Medulla oblongata (tissue), 1 donor: ENCODE measurements around the gene CDYL2.
A peak's percentile ranks its signal among the peaks of the same experiment; 100 is the strongest.
"Not testable (repeated sequence)": the region's sequence is repeated elsewhere in the genome, so short reads cannot be mapped to it uniquely, and the experiment has no call there.

ENCODE experiments used
- DNase-seq: peaks from one replicate; pipeline ENCODE4 v3.0.0-alpha.2; 2015; ENCODE audit errors: extremely low spot score

CDYL2 gene

GRCh38 chr16:80807906-80808305 is 3.5 kb upstream of the CDYL2 start:
- no peak for DNase-seq

- DNase-seq: no peak
Observed at GRCh38 chr16:80806927-80807340, 2.5 kb upstream of the CDYL2 start.

- no peak for DNase-seq
Observed at GRCh38 chr16:80806289-80806688, 1.9 kb upstream of the CDYL2 start.

GRCh38 chr16:80804056-80804525 is 307 bp downstream of the CDYL2 start:
- no peak for DNase-seq

GRCh38 chr16:80803339-80804055 is 901 bp downstream of the CDYL2 start:
- DNase-seq: no peak

- no peak for DNase-seq
Observed at GRCh38 chr16:80802902-80803301, 1.5 kb downstream of the CDYL2 start.

- DNase-seq: no peak
Observed at GRCh38 chr16:80802138-80802537, 2.3 kb downstream of the CDYL2 start.

GRCh38 chr16:80794071-80794470 is 10.3 kb downstream of the CDYL2 start:
- DNase-seq: no peak

- no peak for DNase-seq
Observed at GRCh38 chr16:80792031-80792430, 12.4 kb downstream of the CDYL2 start.

- no peak for DNase-seq
Observed at GRCh38 chr16:80791411-80791810, 13.0 kb downstream of the CDYL2 start.

GRCh38 chr16:80790751-80791150 is 13.6 kb downstream of the CDYL2 start:
- no peak for DNase-seq

- DNase-seq: no peak
Observed at GRCh38 chr16:80788027-80788426, 16.4 kb downstream of the CDYL2 start.

GRCh38 chr16:80786561-80786960 is 17.8 kb downstream of the CDYL2 start:
- not testable (repeated sequence) for DNase-seq

GRCh38 chr16:80784951-80785350 is 19.4 kb downstream of the CDYL2 start:
- DNase-seq: no peak

GRCh38 chr16:80778703-80779102 is 25.7 kb downstream of the CDYL2 start:
- DNase-seq: no peak

- no peak for DNase-seq
Observed at GRCh38 chr16:80776856-80777255, 27.5 kb downstream of the CDYL2 start.

GRCh38 chr16:80775450-80775849 is 28.9 kb downstream of the CDYL2 start:
- DNase-seq: no peak

- no peak for DNase-seq
Observed at GRCh38 chr16:80766798-80767197, 37.6 kb downstream of the CDYL2 start.

GRCh38 chr16:80759419-80760162 is 44.8 kb downstream of the CDYL2 start:
- no peak for DNase-seq

- DNase-seq: no peak
Observed at GRCh38 chr16:80754476-80754875, 49.9 kb downstream of the CDYL2 start.

GRCh38 chr16:80752541-80752940 is 51.9 kb downstream of the CDYL2 start:
- no peak for DNase-seq

- DNase-seq: peak; percentile 50
Observed at GRCh38 chr16:80751167-80751566, 53.2 kb downstream of the CDYL2 start.

- DNase-seq: peak; percentile 68
Observed at GRCh38 chr16:80746231-80746630, 58.2 kb downstream of the CDYL2 start.
